ENCODE measurements around the gene UBR4.

- TF ChIP-seq EP300 (IDR thresholded peaks at IDR 0.05; ENCODE audit: borderline replicate concordance in 1 of 2, low read depth in 2 of 2, low read length in 2 of 2) (no peak), EZH2 (IDR thresholded peaks at IDR 0.05; ENCODE audit: low read depth, low read length, severe bottlenecking) (no peak), CTCF (IDR thresholded peaks at IDR 0.05; ENCODE audit: control extremely low read depth in 1 of 3, insufficient read depth in 1 of 3, low read depth in 1 of 3, low read length in 3 of 3) (no peak), HDAC2 (IDR thresholded peaks at IDR 0.05; ENCODE audit: borderline replicate concordance in 1 of 2, low read depth in 2 of 2, low read length in 2 of 2) (no peak)
Measured at GRCh38 chr1:19089524-19089923, 120.5 kb downstream of the UBR4 start.
